DMS114 treated with DMSO at 0.1 percent for 48 hours (cell line): ENCODE measurements around the gene XBP1.
"Not testable (repeated sequence)": the region's sequence is repeated elsewhere in the genome, so short reads cannot be mapped to it uniquely, and the experiment has no call there.

ENCODE experiments used
- DNase-seq: peaks from one replicate; lab custom pipeline; 2025; ENCODE audit not compliant: unreplicated experiment; lab: John Stamatoyannopoulos, UW

XBP1 gene

GRCh38 chr22:28819253-28820096 lies 19.1 kb upstream of the XBP1 start:
- no peak for DNase-seq

DNA sequence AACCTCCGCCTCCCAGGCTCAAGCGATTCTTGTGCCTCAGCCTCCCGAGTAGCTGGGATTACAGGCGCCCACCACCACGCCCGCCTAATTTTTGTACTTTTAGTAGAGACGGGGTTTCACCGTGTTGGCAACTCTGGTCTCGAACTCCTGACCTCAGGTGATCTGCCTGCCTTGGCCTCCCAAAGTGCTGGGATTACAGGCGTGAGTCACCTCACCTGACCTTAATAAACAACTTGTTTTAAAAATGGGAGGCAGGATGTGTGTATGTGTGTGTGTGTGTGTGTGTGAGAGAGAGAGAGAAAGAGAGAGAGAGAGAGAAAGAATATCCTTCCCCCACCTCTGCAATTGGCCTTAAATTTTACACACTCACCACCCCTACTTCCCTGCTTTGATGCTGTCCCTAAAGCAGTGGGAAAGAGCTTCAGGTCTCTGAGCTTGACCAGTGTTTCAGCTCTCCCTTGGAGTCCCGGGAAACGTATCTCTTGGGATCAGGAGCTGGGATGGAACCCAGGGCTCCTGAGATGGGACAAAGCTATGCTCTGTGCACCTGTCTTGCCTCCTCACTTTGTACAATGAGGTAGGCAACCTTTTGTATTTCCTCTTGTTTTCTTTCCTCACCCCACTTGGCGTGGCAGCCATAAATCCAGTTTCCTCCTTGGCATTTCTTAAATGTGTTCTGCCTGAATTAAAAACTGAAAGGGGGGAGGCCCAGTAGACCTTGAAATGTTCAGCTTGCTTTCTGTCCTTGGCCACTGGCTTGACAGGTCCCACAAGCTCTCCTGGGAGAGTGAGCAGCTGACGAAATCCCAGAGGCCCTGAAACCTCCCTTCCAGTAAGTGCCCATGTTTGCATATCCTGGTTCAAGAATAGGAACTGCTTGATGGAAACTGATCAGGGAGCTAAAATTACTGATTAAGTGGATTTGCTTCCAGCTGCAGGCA lies 17.8 kb upstream of the XBP1 start:
- DNase-seq, result no peak

DNA sequence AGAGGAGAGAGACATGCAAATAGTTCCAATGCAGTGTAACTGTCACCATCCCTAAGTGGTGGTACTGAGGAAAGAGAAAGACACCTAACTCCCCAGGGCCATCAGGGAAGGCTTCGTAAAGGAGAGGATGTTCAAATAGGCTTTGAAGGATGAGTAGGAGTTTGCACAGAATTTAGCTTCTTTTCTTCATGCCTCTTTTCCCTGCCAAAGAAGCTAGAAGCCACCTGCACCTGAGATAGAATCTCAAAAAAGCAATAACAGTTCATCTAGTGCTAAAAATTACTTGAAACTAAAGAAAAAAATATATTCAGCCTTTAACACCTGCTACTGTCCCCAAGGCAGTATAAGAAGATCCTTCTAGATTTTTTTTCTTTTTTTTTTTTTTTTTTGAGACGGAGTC lies 16.7 kb upstream of the XBP1 start:
- no peak for DNase-seq

- DNase-seq, result no peak
Observed at GRCh38 chr22:28815729-28816128, 15.4 kb upstream of the XBP1 start.

DNA sequence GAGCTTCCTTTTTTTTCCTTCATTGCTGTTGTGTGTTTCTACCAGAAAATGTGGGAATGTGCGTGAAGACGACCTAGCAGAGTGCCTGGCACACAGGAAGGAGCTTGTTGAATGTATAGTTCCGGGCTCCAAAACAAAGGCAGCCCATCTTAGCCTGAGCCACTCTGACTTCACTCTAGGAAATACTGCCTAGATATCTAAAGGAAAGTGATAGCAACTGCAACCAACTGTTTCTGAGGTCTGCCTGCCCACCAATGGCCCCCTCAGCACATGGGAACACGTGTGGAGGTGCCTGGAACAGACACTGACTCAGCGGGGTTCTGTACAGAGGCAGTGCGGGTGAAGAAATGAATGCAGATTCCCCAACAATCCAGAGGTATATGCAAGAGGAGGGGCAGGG lies 14.7 kb upstream of the XBP1 start:
- no peak for DNase-seq

GRCh38 chr22:28813772-28814518 lies 13.6 kb upstream of the XBP1 start:
- no peak for DNase-seq

DNA sequence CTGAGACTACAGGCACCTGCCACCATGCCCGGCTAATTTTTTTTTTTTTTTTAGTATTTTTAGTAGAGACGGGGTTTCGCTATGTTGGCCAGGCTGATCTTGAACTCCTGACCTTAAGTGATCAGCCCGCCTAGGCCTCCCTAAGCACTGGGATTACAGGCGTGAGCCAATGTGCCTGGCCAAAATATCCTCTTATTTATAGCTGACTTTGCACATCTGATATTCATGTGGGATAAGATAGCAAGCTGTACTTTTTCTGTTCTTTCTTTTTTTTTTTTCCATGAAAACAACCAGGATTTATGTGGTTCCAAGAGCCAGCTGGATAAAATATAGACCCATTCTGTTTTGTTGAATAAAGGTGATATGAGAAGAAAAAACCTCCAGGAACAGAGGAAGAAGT lies 12.1 kb upstream of the XBP1 start:
- no peak for DNase-seq

- DNase-seq, result no peak
Observed at GRCh38 chr22:28810821-28811491, 10.6 kb upstream of the XBP1 start.

- DNase-seq, result no peak
Observed at GRCh38 chr22:28808716-28809355, 8.5 kb upstream of the XBP1 start.

GRCh38 chr22:28805426-28805825 lies 5.1 kb upstream of the XBP1 start:
- not testable (repeated sequence) for DNase-seq

DNA sequence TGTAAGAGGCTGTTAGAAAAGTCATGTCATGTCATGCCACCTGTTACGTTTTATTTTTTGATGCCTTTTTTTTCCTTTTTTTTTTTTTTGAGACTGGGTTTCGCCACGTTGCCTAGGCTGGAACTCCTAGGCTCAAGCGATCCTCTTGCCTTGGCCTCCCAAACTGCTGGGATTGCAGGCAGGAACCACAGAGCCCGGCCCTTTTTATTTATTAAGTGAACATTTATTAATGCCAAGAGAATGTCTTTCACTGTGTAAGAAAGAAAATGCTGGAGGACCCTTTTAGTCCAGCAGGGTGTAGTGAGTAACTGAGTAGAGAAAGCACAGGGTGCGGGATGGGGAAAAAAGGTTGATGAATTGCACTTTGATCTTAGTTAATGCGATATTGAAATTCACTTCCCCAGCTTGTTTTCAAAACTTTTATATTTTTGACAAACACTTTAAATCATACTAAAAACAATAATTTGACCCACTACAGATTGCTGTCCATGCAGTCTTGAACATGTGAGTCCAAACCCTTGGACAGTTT lies 2.3 kb upstream of the XBP1 start:
- no peak for DNase-seq

GRCh38 chr22:28801845-28802594 lies 1.7 kb upstream of the XBP1 start:
- no peak for DNase-seq

- peak; percentile 41 for DNase-seq
Observed at GRCh38 chr22:28799606-28800307, 612 bp downstream of the XBP1 start.

DNA sequence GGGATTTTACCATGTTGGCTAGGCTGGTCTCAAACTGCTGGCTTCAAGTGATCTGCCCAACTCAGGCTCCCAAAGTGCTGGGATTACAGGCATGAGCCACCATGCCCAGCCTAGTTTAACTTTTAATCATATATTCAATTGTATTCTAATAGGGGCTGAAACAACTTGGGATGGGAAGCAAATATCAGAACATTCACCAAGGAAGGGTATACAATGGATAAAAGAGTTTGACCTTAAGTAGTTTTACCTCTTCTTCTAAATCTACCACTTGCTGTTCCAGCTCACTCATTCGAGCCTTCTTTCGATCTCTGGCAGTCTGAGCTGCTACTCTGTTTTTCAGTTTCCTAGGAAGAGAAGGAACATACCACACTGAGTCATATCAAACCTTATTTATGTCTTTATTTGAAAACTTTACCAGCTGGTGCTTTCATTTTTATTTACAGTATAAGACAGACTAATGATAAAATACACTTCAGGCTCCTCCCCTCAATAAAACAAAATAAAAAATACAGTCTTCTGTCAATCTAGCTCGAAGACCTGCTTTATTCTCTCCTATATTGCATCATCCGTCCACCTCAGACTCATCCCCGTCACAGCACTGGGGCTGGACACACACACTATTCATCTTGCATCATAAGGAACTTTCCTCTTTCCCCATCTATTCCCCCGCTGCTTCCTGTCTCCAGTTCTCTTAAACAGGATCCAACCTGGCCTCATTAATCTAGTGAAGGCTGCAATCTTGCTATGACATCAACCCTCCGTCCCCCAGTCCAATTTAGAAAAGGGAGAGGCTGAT lies 1.4 kb downstream of the XBP1 start:
- DNase-seq, result peak; percentile 41

DNA sequence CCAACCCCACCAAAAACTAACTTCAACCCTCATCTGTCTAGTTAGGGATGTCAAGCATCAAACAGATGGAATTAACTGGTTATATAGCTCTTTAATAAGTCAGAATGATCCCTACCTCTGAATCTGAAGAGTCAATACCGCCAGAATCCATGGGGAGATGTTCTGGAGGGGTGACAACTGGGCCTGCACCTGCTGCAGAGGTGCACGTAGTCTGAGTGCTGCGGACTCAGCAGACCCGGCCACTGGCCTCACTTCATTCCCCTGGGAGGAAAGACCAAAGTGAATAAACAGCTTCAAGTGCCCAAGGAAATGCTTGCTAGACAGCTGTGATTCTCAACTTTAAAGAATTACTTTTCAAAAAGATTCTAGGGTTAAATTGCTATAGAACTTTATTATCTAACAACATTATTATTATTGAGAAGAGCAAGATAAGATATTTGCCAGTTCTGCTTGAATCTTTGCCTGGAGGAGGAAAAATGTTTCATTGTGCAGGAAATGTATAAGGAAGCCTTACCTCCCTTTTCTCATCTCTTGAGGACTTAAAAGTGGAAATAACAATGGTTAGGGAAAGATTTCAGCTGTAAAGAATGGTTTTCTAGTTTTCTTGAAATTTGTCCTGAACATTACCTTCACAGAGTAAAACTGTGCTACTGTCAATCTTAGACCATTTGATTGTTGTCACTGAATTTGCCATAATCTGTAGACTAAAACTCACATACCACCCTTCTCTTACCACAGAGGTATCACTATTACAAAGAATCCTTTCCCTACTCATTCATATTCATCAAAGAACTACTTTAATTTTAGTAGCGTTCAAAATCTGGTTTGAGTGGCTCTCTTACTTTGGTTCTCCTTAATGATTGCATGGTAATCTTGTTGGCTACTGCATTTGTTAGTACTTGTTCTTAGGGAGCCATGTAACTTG lies 4.2 kb downstream of the XBP1 start:
- DNase-seq, result no peak

DNA sequence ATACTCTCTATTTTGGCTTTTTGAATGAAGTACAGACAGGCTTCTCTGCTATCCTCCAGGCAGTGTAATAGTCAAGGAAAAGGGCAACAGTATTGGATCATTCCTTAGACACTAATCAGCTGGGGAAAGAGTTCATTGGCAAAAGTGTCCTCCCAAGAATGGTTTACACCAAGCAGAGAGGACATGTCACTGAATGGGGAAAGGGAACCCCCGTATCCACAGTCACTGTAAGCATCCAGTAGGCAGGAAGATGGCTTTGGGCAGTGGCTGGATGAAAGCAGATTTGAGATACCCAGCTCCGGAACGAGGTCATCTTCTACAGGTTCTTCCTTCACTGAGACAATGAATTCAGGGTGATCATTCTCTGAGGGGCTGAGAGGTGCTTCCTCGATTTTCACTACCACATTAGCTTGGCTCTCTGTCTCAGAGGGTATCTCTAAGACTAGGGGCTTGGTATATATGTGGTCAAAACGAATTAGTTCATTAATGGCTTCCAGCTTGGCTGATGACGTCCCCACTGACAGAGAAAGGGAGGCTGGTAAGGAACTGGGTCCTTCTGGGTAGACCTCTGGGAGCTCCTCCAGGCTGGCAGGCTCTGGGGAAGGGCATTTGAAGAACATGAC lies 5.2 kb downstream of the XBP1 start:
- no peak for DNase-seq
